ENCODE data around the gene FUT8.

Gene FUT8
- total RNA-seq = 39.3 to 41.3 reads per million in 2 donors

- DNase-seq = peak; percentile 89
Observed at GRCh38 chr14:65412032-65412846, at the start of gene FUT8. FUT8 (plus strand) TSS chr14:65412730; CDS start chr14:65561564, 148,834 bp downstream.

DNA sequence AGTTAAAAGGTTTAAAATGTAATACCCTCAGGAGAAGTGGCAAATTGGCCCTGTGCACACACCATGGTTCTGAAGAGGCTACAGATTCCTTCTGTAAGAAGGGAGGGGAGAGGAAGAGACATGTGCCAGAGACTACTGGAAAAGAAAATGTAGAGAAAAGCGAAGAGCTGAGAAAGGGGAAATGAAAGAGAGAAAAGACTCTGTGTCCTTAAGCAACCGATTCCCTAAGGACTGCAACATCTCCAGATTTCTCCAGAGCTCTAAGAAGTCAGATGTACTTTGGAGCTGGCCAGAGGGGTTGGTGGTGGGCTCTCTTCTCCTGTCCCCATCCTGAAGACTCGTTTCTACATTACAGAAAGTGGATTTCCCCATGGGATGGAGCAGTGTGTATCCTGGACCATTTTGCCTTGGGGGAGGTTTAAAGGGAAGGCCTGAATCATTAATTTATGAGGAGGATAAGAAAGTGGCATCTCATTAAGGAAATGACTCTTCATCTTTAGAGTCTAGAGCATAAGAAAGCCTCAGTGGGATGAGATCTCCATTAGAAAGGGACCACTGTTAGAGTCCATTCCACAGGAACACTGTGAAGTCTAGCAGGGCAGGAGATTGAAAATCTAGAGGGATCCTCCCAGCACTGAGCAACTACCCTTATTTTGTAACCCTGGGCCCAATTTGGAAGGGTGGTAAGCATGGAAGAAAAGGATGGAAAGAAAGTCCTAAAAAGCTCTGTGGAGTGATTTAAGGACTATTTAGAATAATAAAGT is 45.5 kb upstream of the FUT8 start:
- DNase-seq = no peak

GRCh38 chr14:65369560-65369959 is 43.0 kb upstream of the FUT8 start:
- DNase-seq = no peak

DNA sequence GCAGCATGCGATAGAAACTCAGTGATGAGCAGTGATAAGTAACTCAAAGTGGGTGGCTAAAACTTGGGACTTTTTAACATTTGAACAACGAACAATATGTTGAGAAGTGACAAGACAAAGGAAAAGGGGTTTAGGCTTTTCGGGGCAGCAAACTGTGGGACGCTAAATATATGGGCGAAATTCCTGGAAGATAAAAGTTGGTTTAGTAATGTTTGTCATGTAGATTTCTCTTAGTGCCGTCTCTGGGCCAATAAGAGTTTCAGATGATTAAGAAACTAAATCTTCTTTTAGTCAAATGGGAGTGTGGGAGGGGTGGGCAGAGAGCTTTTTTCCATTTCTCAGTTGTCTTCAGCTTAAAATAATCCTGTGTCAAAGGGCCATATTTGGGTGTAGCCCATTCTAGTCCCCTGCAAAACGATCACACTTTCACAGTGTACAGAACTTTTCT is 41.7 kb upstream of the FUT8 start:
- no peak for DNase-seq

GRCh38 chr14:65371784-65372183 is 40.7 kb upstream of the FUT8 start:
- no peak for DNase-seq

DNA sequence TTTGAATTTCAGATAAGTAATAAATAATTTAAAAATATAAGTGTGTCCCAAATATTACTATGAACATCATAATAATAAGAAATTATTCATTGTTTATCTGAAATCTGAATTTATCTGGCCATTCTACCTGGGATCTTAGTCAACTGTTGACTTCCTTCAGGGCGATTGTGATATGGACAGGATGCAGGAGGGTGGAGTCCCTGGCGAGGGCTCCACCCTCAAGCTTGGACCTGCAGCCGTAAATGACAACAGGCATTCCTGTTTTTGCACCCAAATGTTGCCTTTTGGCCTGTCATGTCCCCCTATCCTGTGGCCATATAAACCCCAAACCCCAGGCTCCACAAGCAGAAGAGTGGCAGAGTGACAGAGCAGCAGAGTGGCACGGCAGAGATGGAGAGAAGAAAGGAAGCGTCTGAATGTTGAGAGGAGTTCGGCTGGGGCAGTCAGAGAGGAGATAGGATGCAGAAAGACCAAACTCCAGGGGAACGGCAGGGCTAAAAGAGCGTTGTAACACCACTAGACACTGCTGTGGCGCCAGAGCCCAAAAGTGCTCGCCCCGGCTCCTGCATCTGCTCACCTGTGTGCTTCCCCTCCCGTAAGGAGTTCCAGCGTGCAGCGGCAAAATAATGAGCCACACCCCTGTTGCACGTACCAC is 39.4 kb upstream of the FUT8 start:
- no peak for DNase-seq

DNA sequence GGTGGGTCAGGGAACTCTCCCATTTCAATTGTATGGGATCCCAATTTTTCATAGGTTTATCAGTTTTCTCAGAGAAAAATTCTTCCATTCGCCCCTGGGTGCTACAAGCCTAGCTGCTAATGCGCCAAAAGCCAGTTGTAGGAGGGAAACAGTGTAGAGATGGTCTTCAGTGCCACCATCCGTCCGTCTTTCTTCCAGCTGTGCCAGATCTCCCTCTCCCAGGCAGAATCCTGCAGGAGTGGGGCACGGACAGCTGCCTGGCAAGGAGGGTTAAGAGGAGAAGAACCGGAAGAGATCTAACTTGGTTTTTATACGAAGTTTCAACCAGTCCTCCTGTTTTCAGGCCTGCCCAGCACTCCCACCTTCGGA is 38.9 kb upstream of the FUT8 start:
- no peak for DNase-seq

DNA sequence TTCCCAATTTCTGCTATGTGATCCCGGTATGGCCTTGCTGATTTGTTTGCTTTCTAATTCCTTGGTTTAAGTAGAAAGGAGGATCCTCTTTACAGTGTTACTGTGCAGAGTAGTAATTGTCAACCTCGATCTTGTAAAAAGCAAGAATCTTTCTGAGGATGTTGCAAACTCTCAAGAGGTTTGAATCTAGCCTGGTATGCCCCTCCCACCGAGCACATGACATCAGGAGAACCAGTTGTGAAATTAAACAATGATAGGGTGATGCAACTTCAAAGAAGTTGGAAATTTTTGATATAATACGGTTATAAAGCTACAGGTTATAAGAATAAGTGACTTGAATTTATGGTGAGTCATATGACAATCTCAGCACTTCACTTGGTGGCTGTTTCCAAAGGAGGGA is 35.0 kb upstream of the FUT8 start:
- DNase-seq = no peak

DNA sequence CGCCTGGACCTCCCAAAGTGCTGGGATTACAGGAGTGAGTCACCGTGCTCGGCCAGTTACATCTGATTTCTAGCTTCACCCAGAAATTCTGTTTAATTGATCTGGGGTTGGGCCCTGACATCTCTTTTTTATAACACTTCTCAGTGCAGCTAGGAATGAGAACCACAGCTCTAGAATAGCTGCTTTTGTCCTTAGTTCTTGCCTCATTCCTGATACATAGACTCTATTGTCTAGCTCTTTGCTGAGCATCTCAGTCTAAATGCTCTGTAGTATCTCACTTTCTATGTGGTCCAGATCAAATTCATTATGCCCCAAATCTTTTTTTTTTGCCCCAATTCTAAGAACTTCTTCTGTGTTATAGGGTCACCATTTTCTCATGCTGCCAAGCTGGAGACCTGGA is 29.9 kb upstream of the FUT8 start:
- DNase-seq = no peak

DNA sequence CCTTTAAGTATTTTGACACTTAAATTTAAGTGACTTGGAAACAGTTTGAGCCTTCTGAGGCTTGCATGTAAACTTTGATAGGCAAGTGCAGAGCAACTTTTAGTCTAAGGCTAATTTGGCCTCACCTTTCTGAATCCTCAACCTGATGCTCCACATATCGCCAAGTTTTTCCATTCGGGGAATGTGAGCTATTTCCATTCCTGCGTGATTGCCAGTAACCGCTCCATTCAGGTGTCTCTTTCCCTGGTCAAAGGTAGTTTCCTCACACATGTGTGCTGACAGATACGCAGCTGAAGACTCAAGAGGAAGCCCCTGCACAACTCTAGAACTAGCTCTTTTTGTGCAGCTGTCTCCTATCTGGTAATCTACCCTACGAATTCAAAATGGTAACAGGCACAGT is 25.4 kb upstream of the FUT8 start:
- DNase-seq = no peak

- DNase-seq = no peak
Observed at GRCh38 chr14:65387628-65388027, 24.9 kb upstream of the FUT8 start.

DNA sequence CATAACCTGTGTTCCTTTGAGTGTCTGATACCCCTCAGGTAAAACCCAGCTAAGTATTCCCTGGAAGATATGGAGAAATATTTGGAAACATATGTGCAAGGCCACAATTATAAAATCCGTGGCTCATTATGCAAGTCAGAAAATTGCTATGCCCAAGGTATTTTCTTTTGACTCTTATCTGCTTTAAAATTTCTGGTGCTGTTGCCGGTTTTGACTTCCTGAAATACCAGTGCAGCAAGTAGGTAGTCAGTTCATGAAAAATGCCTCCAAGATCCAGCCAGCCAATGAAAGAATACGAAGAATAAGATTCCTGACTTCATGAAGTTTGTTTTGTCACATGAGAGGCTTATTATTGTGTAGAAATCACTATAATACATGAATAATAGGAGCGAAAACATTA is 20.2 kb upstream of the FUT8 start:
- DNase-seq = no peak

GRCh38 chr14:65396082-65396910 is 16.2 kb upstream of the FUT8 start:
- no peak for DNase-seq

DNA sequence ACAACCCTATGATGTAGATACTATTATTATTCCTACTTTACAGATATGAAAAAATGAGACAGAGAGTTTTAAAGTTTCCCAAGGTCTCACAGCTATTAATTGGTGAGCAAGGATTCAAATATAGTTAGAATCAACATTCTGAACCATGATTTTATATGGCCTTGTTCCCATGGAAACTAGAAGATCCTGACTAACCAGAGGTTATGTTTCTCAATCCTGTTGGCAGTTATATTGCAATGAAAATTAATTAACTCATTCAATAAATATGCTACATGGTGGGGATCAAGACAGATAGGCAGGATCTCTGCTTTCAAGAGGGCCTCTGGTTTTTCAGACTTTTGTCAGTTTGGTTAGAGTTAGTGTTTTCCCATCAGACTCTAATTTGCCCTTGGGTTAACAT is 9.3 kb upstream of the FUT8 start:
- DNase-seq = no peak

DNA sequence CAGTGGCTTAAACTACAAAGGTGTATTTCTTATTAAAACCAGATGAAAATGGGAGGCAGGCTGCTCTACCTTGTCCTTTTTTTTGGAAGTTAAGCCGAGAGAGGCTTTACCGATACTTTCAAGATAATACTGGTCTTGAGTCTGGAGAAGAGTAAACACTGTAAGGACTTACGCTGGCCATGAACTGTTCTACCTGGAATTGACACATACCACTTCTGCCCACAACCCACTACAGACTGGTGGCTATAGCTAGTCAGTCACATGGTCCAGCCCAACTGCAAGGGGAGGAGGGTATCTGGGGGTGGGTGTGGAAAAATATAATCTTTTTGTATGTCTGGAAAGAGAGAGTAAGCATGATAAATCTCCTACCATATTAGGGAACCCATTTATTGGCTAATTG is 4.4 kb upstream of the FUT8 start:
- DNase-seq = no peak

- no peak for DNase-seq
Observed at GRCh38 chr14:65410640-65411039, 1.9 kb upstream of the FUT8 start.

DNA sequence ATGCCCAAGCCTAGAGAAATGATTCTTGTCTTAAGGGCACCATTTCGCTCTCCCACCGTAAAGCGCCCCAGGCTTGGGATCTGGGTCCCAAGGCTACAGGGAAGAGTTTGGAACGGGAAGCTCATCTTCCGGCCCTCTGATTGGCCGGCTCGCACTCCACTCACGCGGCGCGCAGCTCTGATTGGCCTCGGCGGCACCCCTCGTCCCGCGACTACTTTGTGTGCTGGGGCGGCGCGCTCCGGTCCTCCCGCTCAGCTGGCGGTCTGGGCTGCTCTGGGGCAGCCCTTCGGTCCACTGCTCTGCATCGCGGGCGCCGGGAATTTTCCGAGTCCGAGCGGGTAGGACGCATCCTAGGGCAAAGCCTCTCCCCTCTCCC is 886 bp upstream of the FUT8 start:
- DNase-seq = peak; percentile 69

DNA sequence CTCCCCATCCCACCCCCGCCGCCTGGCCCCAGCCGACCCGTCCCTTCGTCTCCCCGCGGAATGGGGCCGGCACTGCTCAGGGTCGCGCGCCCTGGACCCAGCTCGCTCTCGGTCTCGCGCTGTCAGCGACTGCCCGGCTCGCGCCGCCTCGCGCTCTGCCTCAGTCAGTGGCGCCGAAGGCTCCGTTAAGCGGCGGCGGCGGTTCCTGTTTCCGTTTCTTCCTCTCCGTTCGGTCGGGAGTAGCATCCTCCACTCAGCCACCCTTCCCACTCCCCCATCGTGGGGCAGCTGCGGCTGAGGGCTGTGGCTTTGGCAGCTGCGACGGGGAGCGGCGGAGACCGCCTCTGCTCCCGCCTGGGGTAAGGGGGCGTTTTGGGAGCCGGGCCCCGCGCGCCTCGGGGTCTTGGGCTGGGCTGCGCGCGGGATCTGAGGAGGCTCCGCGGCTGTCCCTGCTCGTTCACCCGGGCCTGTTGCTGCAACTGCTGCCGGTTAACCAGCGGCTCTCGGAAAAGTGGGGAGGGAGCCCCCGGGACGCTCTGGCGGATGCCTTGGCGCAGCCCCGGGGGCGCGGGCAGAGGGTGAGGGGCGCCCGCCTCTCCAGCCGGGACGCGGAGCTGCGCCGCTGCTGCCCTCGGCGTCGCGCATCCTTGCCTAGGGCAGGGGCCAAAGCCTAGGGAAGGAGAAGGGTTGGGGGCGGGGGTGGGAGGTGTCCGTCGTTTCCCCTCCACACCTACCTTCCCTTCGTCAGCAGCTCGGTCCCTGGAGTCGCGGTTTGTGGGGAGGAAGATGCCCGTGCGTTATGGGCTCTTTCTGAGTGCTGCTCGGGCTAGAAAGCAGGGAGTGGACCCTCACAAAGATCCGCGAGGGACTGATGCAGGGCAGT is 567 bp downstream of the FUT8 start:
- DNase-seq = peak; percentile 7

GRCh38 chr14:65413739-65414045 is 1.2 kb downstream of the FUT8 start:
- no peak for DNase-seq

DNA sequence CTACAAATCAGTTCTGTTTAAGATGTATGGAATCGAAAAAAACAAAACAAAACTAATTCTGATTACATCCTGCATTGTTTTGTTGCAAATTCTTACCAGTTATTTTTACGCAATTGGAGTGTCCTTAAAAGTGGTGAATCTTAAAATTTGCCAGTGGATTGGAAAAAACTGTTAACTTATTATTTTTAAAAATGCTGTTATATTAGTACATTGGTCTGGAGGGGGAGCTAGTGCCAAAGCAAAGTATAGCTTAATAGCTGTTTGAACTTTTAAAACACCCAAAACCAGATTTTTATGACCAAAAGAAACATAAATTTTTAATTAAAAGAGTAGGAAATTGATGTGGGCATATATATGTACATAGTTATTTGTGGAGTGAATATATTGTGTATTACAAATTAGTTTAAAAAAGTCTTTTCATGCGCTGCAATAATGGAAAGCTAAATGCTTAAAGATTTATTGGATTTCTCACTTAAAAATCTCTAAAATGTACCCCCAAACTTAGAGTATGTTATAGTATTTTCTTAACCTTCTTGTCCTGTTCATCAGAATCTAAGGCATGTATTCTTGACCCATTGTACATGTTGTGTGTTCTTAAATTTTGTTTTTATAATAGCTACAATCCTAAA is 2.5 kb downstream of the FUT8 start:
- DNase-seq = no peak

GRCh38 chr14:65415613-65416012 is 3.1 kb downstream of the FUT8 start:
- DNase-seq = no peak

Data from T-helper 9 cell (primary cell).